HG03135 (cell line): ENCODE results near the gene JMJD1C.

Source experiments
- ATAC-seq: cut with Tn5 transposase; IDR thresholded peaks from one replicate; pipeline ENCODE4 v1.9.1; 2021; ENCODE audit warnings: mild to moderate bottlenecking, moderate library complexity; ENCODE audit not compliant: unreplicated experiment

Gene JMJD1C

GRCh38 chr10:63265683-63266235 lies 200.0 kb downstream of the JMJD1C start:
- no peak for ATAC-seq

GRCh38 chr10:63265222-63265617 lies 200.6 kb downstream of the JMJD1C start:
- no peak for ATAC-seq

- no peak for ATAC-seq
Observed at GRCh38 chr10:63264617-63265221, 201.1 kb downstream of the JMJD1C start.

- no peak for ATAC-seq
Observed at GRCh38 chr10:63262430-63263073, 203.2 kb downstream of the JMJD1C start.

- ATAC-seq = no peak
Observed at GRCh38 chr10:63261496-63261895, 204.3 kb downstream of the JMJD1C start.

GRCh38 chr10:63260860-63261251 lies 204.9 kb downstream of the JMJD1C start:
- ATAC-seq = no peak

GRCh38 chr10:63260103-63260859 lies 205.5 kb downstream of the JMJD1C start:
- no peak for ATAC-seq

- ATAC-seq = no peak
Observed at GRCh38 chr10:63258920-63259678, 206.7 kb downstream of the JMJD1C start.

- ATAC-seq = no peak
Observed at GRCh38 chr10:63257778-63258177, 208.0 kb downstream of the JMJD1C start.

GRCh38 chr10:63256009-63256773 lies 209.6 kb downstream of the JMJD1C start:
- ATAC-seq = no peak

GRCh38 chr10:63255316-63255715 lies 210.5 kb downstream of the JMJD1C start:
- no peak for ATAC-seq

GRCh38 chr10:63253040-63253439 lies 212.7 kb downstream of the JMJD1C start:
- ATAC-seq = no peak

GRCh38 chr10:63252095-63252762 lies 213.5 kb downstream of the JMJD1C start:
- ATAC-seq = no peak

GRCh38 chr10:63250032-63250431 lies 215.7 kb downstream of the JMJD1C start:
- ATAC-seq = no peak

- no peak for ATAC-seq
Observed at GRCh38 chr10:63247771-63248170, 218.0 kb downstream of the JMJD1C start.

GRCh38 chr10:63246356-63246755 lies 219.4 kb downstream of the JMJD1C start:
- no peak for ATAC-seq

GRCh38 chr10:63241841-63242281 lies 223.9 kb downstream of the JMJD1C start:
- ATAC-seq = no peak

- no peak for ATAC-seq
Observed at GRCh38 chr10:63240807-63241206, 225.0 kb downstream of the JMJD1C start.

- no peak for ATAC-seq
Observed at GRCh38 chr10:63238501-63238900, 227.3 kb downstream of the JMJD1C start.

GRCh38 chr10:63237396-63237795 lies 228.4 kb downstream of the JMJD1C start:
- ATAC-seq = no peak
